Neural cell (in vitro differentiated cells): Measurements from ENCODE around the gene LDB3. TPM values are rescaled to one million over a fixed set of nuclear protein-coding genes. Genes with fewer than 3 reads are reported as not detected.

Source experiments
- H2AFZ ChIP-seq: fragments of 200-600, 300-800 bp; sonication (generic), shearing (Covaris generic); 2 replicates; pipeline ENCODE4 v1.6.0; 2014; ENCODE audit warnings: low read depth, mild to moderate bottlenecking, antibody characterized with exemption, low read length, moderate library complexity
- H3F3A ChIP-seq: fragments of 200-600 bp; shearing (Covaris generic); 2 replicates; pipeline ENCODE4 v1.6.1; 2016; ENCODE audit warnings: mild to moderate bottlenecking, moderate library complexity, mixed read lengths, antibody characterized with exemption, low read length; ENCODE audit not compliant: insufficient read depth, poor library complexity, severe bottlenecking
- H3K27ac ChIP-seq: fragments of 200-600, 300-800 bp; sonication (generic), shearing (Covaris generic); 2 replicates; pipeline ENCODE4 v1.5.1; 2014; ENCODE audit warnings: mild to moderate bottlenecking, low read length, moderate library complexity
- H3K27me3 ChIP-seq: fragments of 300-800, 200-600 bp; sonication (generic), shearing (Covaris generic); 2 replicates; pipeline ENCODE4 v1.6.0; 2014; ENCODE audit warnings: mild to moderate bottlenecking, low read depth, low read length, moderate library complexity; ENCODE audit not compliant: insufficient read depth
- H3K36me3 ChIP-seq: fragments of 300-800, 200-600 bp; sonication (generic), shearing (Covaris generic); 2 replicates; pipeline ENCODE4 v1.5.1; 2014; ENCODE audit warnings: mild to moderate bottlenecking, antibody characterized with exemption, low read length, moderate library complexity; ENCODE audit not compliant: insufficient read depth
- H3K4me2 ChIP-seq: fragments of 300-800, 200-600 bp; sonication (generic), shearing (Covaris generic); 2 replicates; pipeline ENCODE4 v1.6.0; 2014; ENCODE audit warnings: mild to moderate bottlenecking, low read length
- H3K4me3 ChIP-seq: fragments of 300-800, 200-600 bp; sonication (generic), shearing (Covaris generic); 2 replicates; pipeline ENCODE4 v1.5.1; 2014; ENCODE audit warnings: mild to moderate bottlenecking, low read length, moderate library complexity
- H3K79me2 ChIP-seq: fragments of 200-600 bp; shearing (Covaris generic); replicated peaks from 2 replicates; pipeline ENCODE4 v1.6.0; 2014; ENCODE audit warnings: mild to moderate bottlenecking, low read length, moderate library complexity; ENCODE audit not compliant: insufficient read depth
- H3K9ac ChIP-seq: fragments of 300-800, 200-600 bp; sonication (generic), shearing (Covaris generic); 2 replicates; pipeline ENCODE4 v1.6.1; 2016; ENCODE audit warnings: mild to moderate bottlenecking, low read length, mixed read lengths
- H3K9me2 ChIP-seq: fragments of 200-600 bp; shearing (Covaris generic); 2 replicates; pipeline ENCODE4 v1.6.1; 2016; ENCODE audit warnings: mild to moderate bottlenecking, low read length, mixed read lengths; ENCODE audit not compliant: insufficient read depth
- H3K9me3 ChIP-seq: fragments of 200-600, 300-800 bp; sonication (generic), shearing (Covaris generic); 2 replicates; pipeline ENCODE4 v1.6.1; 2016; ENCODE audit warnings: mild to moderate bottlenecking, mixed run types, low read length, moderate library complexity, mixed read lengths
- H4K20me1 ChIP-seq: fragments of 200-600 bp; shearing (Covaris generic); 2 replicates; pipeline ENCODE4 v1.6.1; 2016; ENCODE audit warnings: mild to moderate bottlenecking, mixed run types; ENCODE audit not compliant: insufficient read depth
- EP300 ChIP-seq: fragments of 450-650 bp; conservative IDR thresholded peaks from 2 replicates; pipeline ENCODE4 v1.6.1; 2014; ENCODE audit warnings: antibody characterized with exemption, mild to moderate bottlenecking, moderate library complexity; ENCODE audit not compliant: poor library complexity, severe bottlenecking
- EZH2 ChIP-seq: fragments of 200-600, 300-800 bp; shearing (Covaris generic), sonication (generic); IDR thresholded peaks from 2 replicates; pipeline ENCODE4 v1.6.1; 2014; ENCODE audit warnings: antibody characterized with exemption, low read length, borderline replicate concordance, mild to moderate bottlenecking; ENCODE audit not compliant: insufficient read depth, poor library complexity, severe bottlenecking
- MXI1 ChIP-seq: fragments of 450-650 bp; conservative IDR thresholded peaks from 2 replicates; pipeline ENCODE4 v1.6.1; 2014; ENCODE audit warnings: antibody characterized with exemption, mild to moderate bottlenecking; ENCODE audit not compliant: poor library complexity, severe bottlenecking
- POLR2AphosphoS5 ChIP-seq: IDR thresholded peaks from 2 replicates; pipeline ENCODE4 v1.6.1; 2012
- RAD21 ChIP-seq: fragments of 450-650 bp; conservative IDR thresholded peaks from 2 replicates; pipeline ENCODE4 v1.6.1; 2014; ENCODE audit warnings: antibody characterized with exemption, mild to moderate bottlenecking, moderate library complexity
- SMC3 ChIP-seq: fragments of 450-650 bp; conservative IDR thresholded peaks from 2 replicates; pipeline ENCODE4 v1.6.1; 2014; ENCODE audit warnings: antibody characterized with exemption, mild to moderate bottlenecking, moderate library complexity; ENCODE audit not compliant: poor library complexity
- TAF1 ChIP-seq: IDR thresholded peaks from 2 replicates; pipeline ENCODE4 v1.6.1; 2012; ENCODE audit warnings: low read depth
- polyA plus RNA-seq: library from polyadenylated mRNA; depleted of rRNA; stranded (reverse); fragments of >200 nt; gene quantifications from 2 replicates; pipeline ENCODE4 v1.2.3, GENCODE V29; 2014
- TF ChIP-seq, protein P1 (sequence below): IDR thresholded peaks from 2 replicates; pipeline ENCODE4 v1.6.1; 2012; ENCODE audit warnings: borderline replicate concordance
- TF ChIP-seq, protein P2 (sequence below): fragments of 450-650 bp; IDR thresholded peaks from 2 replicates; pipeline ENCODE4 v1.5.1; 2014; ENCODE audit warnings: antibody characterized with exemption, mild to moderate bottlenecking, moderate library complexity; ENCODE audit not compliant: poor library complexity, severe bottlenecking

The LDB3 gene
- polyA plus RNA-seq, 1 donor from 2014 or later = 0.12 TPM

DNA sequence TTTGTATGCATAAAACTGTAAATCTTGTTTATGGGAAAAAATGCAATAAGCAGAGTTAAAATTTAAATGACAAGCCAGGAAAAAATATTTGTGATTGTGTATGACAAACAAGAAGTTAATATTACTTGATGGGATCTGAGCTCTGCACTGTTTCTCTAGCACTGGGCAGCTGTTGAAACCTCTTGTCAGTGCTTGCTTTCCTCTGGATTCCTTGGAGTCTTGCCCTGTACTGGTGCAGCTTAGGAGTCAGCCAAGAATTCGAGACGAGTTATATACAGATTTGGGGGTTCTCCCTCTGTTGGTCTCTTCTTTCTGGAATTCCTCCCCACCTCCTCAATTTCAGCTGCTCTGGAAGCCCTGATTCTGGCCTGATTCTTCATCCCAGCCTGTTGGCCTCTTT, 38.2 kb upstream of the LDB3 start:
- Histone ChIP-seq H4K20me1 (no peaks in the 10 kb centered on the region), H3K9me3 (no peaks in the 10 kb centered on the region), H3K36me3 (no peaks in the 10 kb centered on the region), H3K4me3 (no peak overlapping the region), H3K4me2 (no peak overlapping the region), H2AFZ (no peak overlapping the region), H3K9me2 (no peaks in the 10 kb centered on the region), H3K9ac (no peak overlapping the region), H3K79me2 (no peaks in the 10 kb centered on the region), H3F3A (no peaks in the 10 kb centered on the region), H3K27me3 (peaks cover 12% of the 10 kb centered on the region), H3K27ac (no peak overlapping the region)
- TF ChIP-seq TAF1 = no peak
- TF ChIP-seq, protein P1, sequence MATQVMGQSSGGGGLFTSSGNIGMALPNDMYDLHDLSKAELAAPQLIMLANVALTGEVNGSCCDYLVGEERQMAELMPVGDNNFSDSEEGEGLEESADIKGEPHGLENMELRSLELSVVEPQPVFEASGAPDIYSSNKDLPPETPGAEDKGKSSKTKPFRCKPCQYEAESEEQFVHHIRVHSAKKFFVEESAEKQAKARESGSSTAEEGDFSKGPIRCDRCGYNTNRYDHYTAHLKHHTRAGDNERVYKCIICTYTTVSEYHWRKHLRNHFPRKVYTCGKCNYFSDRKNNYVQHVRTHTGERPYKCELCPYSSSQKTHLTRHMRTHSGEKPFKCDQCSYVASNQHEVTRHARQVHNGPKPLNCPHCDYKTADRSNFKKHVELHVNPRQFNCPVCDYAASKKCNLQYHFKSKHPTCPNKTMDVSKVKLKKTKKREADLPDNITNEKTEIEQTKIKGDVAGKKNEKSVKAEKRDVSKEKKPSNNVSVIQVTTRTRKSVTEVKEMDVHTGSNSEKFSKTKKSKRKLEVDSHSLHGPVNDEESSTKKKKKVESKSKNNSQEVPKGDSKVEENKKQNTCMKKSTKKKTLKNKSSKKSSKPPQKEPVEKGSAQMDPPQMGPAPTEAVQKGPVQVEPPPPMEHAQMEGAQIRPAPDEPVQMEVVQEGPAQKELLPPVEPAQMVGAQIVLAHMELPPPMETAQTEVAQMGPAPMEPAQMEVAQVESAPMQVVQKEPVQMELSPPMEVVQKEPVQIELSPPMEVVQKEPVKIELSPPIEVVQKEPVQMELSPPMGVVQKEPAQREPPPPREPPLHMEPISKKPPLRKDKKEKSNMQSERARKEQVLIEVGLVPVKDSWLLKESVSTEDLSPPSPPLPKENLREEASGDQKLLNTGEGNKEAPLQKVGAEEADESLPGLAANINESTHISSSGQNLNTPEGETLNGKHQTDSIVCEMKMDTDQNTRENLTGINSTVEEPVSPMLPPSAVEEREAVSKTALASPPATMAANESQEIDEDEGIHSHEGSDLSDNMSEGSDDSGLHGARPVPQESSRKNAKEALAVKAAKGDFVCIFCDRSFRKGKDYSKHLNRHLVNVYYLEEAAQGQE = no peak
- TF ChIP-seq, protein P2, sequence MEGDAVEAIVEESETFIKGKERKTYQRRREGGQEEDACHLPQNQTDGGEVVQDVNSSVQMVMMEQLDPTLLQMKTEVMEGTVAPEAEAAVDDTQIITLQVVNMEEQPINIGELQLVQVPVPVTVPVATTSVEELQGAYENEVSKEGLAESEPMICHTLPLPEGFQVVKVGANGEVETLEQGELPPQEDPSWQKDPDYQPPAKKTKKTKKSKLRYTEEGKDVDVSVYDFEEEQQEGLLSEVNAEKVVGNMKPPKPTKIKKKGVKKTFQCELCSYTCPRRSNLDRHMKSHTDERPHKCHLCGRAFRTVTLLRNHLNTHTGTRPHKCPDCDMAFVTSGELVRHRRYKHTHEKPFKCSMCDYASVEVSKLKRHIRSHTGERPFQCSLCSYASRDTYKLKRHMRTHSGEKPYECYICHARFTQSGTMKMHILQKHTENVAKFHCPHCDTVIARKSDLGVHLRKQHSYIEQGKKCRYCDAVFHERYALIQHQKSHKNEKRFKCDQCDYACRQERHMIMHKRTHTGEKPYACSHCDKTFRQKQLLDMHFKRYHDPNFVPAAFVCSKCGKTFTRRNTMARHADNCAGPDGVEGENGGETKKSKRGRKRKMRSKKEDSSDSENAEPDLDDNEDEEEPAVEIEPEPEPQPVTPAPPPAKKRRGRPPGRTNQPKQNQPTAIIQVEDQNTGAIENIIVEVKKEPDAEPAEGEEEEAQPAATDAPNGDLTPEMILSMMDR = no peak
- TF ChIP-seq EZH2 = no peak
- TF ChIP-seq MXI1 = no peak
- TF ChIP-seq SMC3 = no peak
- no peak for TF ChIP-seq POLR2AphosphoS5
- TF ChIP-seq EP300 = no peak
- TF ChIP-seq RAD21 = no peak

DNA sequence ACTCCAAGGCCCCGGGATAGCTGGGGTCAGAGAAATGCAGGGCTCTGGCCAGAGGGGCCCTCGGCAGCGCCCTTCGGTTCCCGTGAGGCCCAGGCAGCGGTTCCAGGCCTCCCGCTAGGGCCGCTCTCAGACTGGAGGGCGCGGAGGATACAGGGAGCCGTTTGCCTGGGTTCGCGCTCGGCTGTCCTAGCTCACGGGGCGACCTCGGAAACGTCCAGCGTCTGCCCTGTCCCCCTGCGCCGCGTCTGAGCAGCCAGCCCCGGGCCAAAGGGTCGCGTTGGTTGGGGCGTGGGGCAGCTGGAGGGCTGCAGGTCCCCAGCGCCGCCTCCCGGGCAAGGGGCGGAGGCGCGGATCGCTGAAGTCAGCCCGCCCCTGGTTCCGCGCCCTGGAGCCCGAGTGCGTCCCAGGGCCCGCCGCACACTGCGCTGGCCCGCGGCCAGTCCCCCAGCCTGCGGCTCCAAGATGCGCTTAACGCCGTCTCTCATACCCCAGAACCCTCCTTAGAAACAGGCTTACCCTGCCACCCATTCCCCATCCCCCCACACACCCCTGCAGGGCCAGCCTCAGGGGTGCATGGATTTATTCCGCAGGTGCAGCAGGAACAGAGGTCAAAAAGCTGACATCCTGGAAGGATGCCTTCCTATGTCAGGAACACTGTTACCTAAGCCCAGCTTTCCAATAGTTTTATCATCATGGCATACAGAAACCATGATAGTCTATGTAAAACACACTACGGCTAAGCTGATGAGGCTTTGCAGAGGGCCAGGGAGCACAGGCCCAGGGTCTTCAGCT, 36.1 kb upstream of the LDB3 start:
- Histone ChIP-seq H3F3A (no peaks in the 10 kb centered on the region), H3K27me3 (peaks cover 12% of the 10 kb centered on the region), H3K9me3 (no peaks in the 10 kb centered on the region), H4K20me1 (no peaks in the 10 kb centered on the region), H2AFZ (no peak overlapping the region), H3K4me2 (no peak overlapping the region), H3K79me2 (no peaks in the 10 kb centered on the region), H3K4me3 (no peak overlapping the region), H3K27ac (no peak overlapping the region), H3K9me2 (no peaks in the 10 kb centered on the region), H3K36me3 (no peaks in the 10 kb centered on the region), H3K9ac (no peak overlapping the region)
- TF ChIP-seq EZH2 = no peak
- no peak for TF ChIP-seq EP300
- no peak for TF ChIP-seq MXI1
- TF ChIP-seq, protein P1 = no peak
- no peak for TF ChIP-seq RAD21
- TF ChIP-seq, protein P2 = no peak
- TF ChIP-seq TAF1 = no peak
- TF ChIP-seq SMC3 = no peak
- TF ChIP-seq POLR2AphosphoS5 = no peak
